Ishikawa (cell line): Measurements from ENCODE around the gene RGN.

ENCODE experiments used
- CEBPB ChIP-seq: IDR thresholded peaks from 2 replicates; pipeline ENCODE4 v1.6.1; 2012
- CREB1 ChIP-seq: IDR thresholded peaks from 2 replicates; pipeline ENCODE4 v1.6.1; 2012; ENCODE audit warnings: low read depth
- EGR1 ChIP-seq: IDR thresholded peaks from 2 replicates; pipeline ENCODE4 v1.6.1; 2012
- EP300 ChIP-seq: IDR thresholded peaks from 2 replicates; pipeline ENCODE4 v1.6.1; 2012; ENCODE audit warnings: borderline replicate concordance
- FOXM1 ChIP-seq: IDR thresholded peaks from 2 replicates; pipeline ENCODE4 v1.6.1; 2012; ENCODE audit warnings: low read depth, borderline replicate concordance
- NFIC ChIP-seq: IDR thresholded peaks from 2 replicates; pipeline ENCODE4 v1.6.1; 2012
- RAD21 ChIP-seq: IDR thresholded peaks from 2 replicates; pipeline ENCODE4 v1.6.1; 2012; ENCODE audit warnings: low read depth
- TAF1 ChIP-seq: IDR thresholded peaks from 2 replicates; pipeline ENCODE4 v1.6.1; 2012; ENCODE audit warnings: low read depth, mild to moderate bottlenecking
- TCF12 ChIP-seq: IDR thresholded peaks from 2 replicates; pipeline ENCODE4 v1.6.1; 2012; ENCODE audit warnings: low read depth
- TEAD4 ChIP-seq: IDR thresholded peaks from 2 replicates; pipeline ENCODE4 v1.6.1; 2012
- YY1 ChIP-seq: IDR thresholded peaks from 2 replicates; pipeline ENCODE4 v1.6.1; 2012; ENCODE audit warnings: low read depth
- ZBTB7A ChIP-seq: IDR thresholded peaks from 2 replicates; pipeline ENCODE4 v1.6.1; 2012; ENCODE audit warnings: low read depth
- TF ChIP-seq, protein P1 (sequence below): IDR thresholded peaks from 2 replicates; pipeline ENCODE4 v1.6.1; 2012; ENCODE audit warnings: low read depth, mild to moderate bottlenecking
- TF ChIP-seq, protein P2 (sequence below): IDR thresholded peaks from 2 replicates; pipeline ENCODE4 v1.6.1; 2012
- TF ChIP-seq, protein P3 (sequence below): IDR thresholded peaks from 2 replicates; pipeline ENCODE4 v1.6.1; 2012

Gene RGN

DNA sequence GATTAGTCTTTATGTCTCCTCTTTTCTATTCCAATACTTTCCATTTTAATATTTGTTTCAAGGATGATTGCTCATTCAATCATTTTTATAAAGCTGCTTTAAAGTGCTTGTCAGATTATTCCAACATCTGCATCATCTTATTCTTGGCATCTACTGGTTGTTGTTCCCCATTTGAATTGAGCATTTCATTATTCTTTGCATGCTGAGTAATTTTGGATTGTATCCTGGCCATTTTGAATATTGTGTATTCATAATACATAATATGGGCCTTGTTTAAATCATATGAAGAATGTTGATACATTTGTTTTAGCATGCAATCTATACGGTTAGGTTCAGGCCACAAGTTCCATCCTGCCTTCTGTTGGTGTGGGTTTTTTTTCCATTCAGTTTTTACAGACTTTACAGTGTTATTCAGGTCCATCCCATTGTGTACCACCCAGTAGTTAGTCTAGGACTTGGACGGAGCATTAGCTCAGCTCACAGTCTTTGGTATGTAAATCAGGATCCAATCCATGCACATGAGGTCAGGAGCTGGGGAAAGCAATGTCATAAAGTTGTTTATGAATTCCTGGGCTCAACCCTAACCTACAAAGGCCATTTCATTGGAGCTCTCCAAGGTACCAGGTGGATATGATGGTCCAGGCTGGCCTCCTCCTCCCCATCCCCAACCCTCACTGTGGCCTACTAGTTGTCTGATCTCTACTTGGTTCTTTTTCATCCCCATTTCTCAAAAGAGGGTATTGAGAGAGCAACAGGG, 20.3 kb downstream of the RGN start:
- TF ChIP-seq, protein P1, sequence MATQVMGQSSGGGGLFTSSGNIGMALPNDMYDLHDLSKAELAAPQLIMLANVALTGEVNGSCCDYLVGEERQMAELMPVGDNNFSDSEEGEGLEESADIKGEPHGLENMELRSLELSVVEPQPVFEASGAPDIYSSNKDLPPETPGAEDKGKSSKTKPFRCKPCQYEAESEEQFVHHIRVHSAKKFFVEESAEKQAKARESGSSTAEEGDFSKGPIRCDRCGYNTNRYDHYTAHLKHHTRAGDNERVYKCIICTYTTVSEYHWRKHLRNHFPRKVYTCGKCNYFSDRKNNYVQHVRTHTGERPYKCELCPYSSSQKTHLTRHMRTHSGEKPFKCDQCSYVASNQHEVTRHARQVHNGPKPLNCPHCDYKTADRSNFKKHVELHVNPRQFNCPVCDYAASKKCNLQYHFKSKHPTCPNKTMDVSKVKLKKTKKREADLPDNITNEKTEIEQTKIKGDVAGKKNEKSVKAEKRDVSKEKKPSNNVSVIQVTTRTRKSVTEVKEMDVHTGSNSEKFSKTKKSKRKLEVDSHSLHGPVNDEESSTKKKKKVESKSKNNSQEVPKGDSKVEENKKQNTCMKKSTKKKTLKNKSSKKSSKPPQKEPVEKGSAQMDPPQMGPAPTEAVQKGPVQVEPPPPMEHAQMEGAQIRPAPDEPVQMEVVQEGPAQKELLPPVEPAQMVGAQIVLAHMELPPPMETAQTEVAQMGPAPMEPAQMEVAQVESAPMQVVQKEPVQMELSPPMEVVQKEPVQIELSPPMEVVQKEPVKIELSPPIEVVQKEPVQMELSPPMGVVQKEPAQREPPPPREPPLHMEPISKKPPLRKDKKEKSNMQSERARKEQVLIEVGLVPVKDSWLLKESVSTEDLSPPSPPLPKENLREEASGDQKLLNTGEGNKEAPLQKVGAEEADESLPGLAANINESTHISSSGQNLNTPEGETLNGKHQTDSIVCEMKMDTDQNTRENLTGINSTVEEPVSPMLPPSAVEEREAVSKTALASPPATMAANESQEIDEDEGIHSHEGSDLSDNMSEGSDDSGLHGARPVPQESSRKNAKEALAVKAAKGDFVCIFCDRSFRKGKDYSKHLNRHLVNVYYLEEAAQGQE, result peak; percentile 81
- TF ChIP-seq, protein P2, sequence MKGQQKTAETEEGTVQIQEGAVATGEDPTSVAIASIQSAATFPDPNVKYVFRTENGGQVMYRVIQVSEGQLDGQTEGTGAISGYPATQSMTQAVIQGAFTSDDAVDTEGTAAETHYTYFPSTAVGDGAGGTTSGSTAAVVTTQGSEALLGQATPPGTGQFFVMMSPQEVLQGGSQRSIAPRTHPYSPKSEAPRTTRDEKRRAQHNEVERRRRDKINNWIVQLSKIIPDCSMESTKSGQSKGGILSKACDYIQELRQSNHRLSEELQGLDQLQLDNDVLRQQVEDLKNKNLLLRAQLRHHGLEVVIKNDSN, result no peak
- no peak for TF ChIP-seq TAF1

DNA sequence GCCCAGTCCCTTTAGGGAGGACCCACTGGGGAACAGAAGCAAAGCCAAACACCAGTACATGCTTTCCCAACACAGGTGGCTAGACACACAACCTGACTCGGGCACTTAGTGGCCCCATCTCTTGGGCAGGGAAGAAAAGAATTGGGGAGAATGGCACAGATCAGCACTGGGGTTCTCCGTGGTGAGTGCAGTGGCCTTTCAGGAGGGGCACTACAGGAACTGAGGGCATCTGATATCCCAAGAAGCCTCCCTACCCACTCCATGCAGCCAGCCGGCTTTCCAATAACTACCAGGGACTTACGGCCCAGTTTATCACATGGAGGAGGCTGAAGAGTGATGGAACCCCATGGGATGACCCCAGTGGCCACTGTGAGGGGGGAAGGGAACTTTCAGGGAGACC, 23.0 kb downstream of the RGN start:
- TF ChIP-seq EP300, result no peak
- TF ChIP-seq EGR1, result no peak
- no peak for TF ChIP-seq TCF12
- no peak for TF ChIP-seq TAF1
- no peak for TF ChIP-seq CREB1

DNA sequence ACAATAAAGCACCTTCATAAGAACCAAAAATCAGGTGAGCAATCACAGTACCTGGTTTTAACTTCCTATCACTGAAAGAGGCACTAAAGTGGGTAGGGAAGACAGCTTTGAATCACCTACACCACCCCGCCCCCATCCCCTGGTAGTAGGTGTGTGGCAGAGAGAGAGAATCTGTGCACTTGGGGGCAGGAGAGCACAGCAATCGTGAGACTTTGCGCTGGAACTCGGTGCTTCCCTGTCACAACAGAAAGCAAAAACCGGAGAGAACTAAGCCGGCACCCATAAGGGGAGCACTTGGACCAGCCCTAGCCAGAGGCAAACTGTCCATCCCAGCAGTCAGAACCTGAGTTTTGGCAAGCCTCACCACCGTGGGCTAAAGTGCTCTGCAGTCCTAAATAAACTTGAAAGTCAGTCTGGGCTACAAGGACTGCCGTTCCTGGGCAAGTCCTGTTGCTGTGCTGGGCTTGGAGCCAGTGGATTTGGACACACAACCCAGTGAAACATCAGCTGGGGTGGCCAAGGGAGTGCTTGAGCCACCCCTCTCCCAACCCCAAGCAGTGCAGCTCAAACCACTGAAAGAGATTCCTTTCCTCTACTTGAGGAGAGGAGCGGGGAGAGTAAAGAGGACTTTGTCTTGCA, 34.2 kb downstream of the RGN start:
- TF ChIP-seq YY1 (no peak), CREB1 (no peak), EGR1 (no peak), RAD21 (no peak), TAF1 (no peak), ZBTB7A (no peak), CEBPB (no peak), EP300 (no peak), TCF12 (no peak), NFIC (no peak), FOXM1 (no peak), TEAD4 (no peak)
- TF ChIP-seq, protein P3, sequence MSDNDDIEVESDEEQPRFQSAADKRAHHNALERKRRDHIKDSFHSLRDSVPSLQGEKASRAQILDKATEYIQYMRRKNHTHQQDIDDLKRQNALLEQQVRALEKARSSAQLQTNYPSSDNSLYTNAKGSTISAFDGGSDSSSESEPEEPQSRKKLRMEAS, result no peak
- TF ChIP-seq, protein P1, result no peak
- TF ChIP-seq, protein P2, result no peak

DNA sequence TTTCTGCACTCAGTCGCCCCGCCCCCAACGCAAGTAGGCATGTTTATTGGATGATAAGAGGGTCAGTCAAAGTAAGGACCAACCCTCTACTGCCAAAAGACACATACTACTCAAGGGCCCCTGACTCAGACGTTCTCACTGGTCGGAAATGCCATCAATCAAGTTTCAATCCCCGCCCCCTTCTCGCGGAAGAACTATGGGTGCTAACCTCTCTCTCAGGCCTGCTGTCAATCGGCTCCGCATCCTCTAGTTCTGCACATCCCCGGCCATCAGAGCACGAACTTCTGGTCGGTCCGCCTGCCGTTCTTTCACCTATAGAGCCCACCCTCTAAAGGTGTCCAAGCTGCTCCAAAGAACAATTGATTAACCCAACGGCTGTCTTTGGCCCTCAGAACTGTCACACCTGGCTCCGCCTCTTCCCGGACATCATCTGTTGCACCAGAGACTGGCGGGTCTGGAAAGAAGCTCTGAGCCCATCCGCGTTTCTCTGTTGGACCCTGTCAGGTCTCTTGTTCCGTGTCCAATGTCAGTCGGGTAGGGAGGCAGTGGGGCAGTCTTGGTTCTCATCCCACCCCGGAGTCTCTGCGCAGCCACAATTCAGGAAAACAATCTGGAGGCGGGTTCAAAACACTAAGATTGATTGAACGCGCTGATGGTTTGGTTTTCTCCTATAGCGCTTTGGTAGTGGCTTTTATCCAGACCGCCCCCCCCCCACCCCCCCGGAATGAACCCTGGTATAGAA, 51.1 kb downstream of the RGN start:
- TF ChIP-seq RAD21 (no peak), CREB1 (0 out of 2 replicates have a peak, but pooled peaks have one; percentile 10), TAF1 (peak; percentile 57; the same call in 1 of the 2 replicates), NFIC (no peak), YY1 (0 out of 2 replicates have a peak, but pooled peaks have one; percentile 24)

DNA sequence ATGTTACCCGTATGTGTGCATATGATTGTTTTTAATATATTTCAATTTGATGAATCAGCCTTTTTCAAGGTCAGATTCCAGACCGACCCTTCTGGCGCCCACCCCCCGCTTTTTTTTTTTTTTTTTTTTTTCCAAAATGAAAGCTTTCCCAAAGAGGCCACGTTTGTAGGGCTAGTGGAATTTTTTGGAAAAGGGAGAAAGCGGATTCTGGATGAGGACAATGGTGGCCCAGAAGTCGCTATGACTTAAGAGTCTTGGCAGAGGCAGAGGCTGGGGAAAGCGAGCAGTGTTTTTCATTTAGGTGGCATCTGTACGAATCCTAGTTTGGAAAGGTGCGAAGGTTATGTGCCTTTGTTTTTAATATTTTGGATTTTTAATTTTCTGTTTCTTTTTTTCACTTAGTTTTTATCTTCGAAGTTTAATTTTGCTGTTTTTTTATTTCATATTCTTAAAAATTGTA, 51.7 kb downstream of the RGN start:
- TF ChIP-seq TAF1 (no peak), FOXM1 (no peak), ZBTB7A (no peak), RAD21 (no peak), YY1 (no peak), NFIC (no peak), TEAD4 (no peak), TCF12 (no peak), CREB1 (no peak), CEBPB (no peak), EP300 (no peak)
- TF ChIP-seq, protein P1, result no peak
- TF ChIP-seq, protein P3, result no peak
- TF ChIP-seq, protein P2, result no peak
